SK-N-SH (cell line): ENCODE data around the gene TAF4. TPM values are rescaled to one million over a fixed set of nuclear protein-coding genes. Genes with fewer than 3 reads are reported as not detected.

Source experiments
- CTCF ChIA-PET: fragments of 300-600, 350-600 bp; formaldehyde crosslinking; extraction: SDS; loops from one replicate; lab custom pipeline; 2021; lab: Yijun Ruan, JAX
- POLR2A ChIA-PET: fragments of 350-600 bp; sonication (Branson Sonifier 250); formaldehyde crosslinking; extraction: SDS; loops from one replicate; lab custom pipeline; 2020; ENCODE audit warnings: antibody characterized with exemption, inconsistent platforms; lab: Yijun Ruan, JAX
- DNase-seq: peaks from one replicate; pipeline ENCODE4 v3.0.0; 2012
- H2AFZ ChIP-seq: fragments of 200-600 bp; sonication (generic); 2 replicates; pipeline ENCODE4 v1.8.1; 2016; ENCODE audit warnings: antibody characterized with exemption, mild to moderate bottlenecking, low read depth
- H3F3A ChIP-seq: fragments of 200-600 bp; sonication (generic); replicated peaks from 2 replicates; pipeline ENCODE3; 2016; ENCODE audit warnings: antibody characterized with exemption, mild to moderate bottlenecking; ENCODE audit not compliant: insufficient read depth
- H3K27ac ChIP-seq, 2 experiments: fragments of 200-500 bp in 1 of 2; fragments of 200-600 bp in 1 of 2; sonication (Bioruptor generic) in 1 of 2; sonication (generic), shearing (Covaris generic) in 1 of 2; 2 replicates each; pipeline versions ENCODE4 v1.5.1 to v1.6.1; 2014 to 2016; ENCODE audit warnings: low read depth in 2 of 2, inconsistent platforms in 1 of 2, low read length in 1 of 2, mild to moderate bottlenecking in 1 of 2, mixed read lengths in 1 of 2
- H3K27me3 ChIP-seq: fragments of 200-600 bp; sonication (generic), shearing (Covaris generic); 2 replicates; pipeline ENCODE4 v1.6.1; 2016; ENCODE audit warnings: mixed run types; ENCODE audit not compliant: insufficient read depth
- H3K36me3 ChIP-seq, 2 experiments: fragments of 200-500 bp in 1 of 2; fragments of 200-600 bp in 1 of 2; sonication (Bioruptor generic) in 1 of 2; sonication (generic) in 1 of 2; replicated peaks in 1 of 2; 2 replicates each; pipeline versions ENCODE3 to v1.5.1; 2014 to 2016; ENCODE audit warnings: low read length in 1 of 2, mild to moderate bottlenecking in 1 of 2; ENCODE audit not compliant: insufficient read depth in 2 of 2, control insufficient read depth in 1 of 2
- H3K4me1 ChIP-seq, 2 experiments: fragments of 200-500 bp in 1 of 2; fragments of 200-600 bp in 1 of 2; sonication (Bioruptor generic) in 1 of 2; sonication (generic), shearing (Covaris generic) in 1 of 2; 2 replicates each; pipeline versions ENCODE4 v1.5.1 to v1.6.1; 2014 to 2016; ENCODE audit warnings: low read depth in 1 of 2, low read length in 1 of 2, mixed run types in 1 of 2; ENCODE audit not compliant: insufficient read depth in 2 of 2, control insufficient read depth in 1 of 2
- H3K4me2 ChIP-seq: fragments of 200-600 bp; sonication (generic), shearing (Covaris generic); 2 replicates; pipeline ENCODE4 v1.6.1; 2017; ENCODE audit warnings: mixed run types
- H3K4me3 ChIP-seq, 2 experiments: fragments of 200-500 bp in 1 of 2; fragments of 200-600 bp in 1 of 2; sonication (Bioruptor generic) in 1 of 2; sonication (generic), shearing (Covaris generic) in 1 of 2; 2 replicates each; pipeline versions ENCODE4 v1.5.1 to v1.8.1; 2014 to 2016; ENCODE audit warnings: low read depth in 2 of 2, inconsistent platforms in 1 of 2, low read length in 1 of 2, mild to moderate bottlenecking in 1 of 2, mixed read lengths in 1 of 2, moderate library complexity in 1 of 2
- H3K79me2 ChIP-seq: fragments of 200-600 bp; sonication (generic); 2 replicates; pipeline ENCODE4 v1.8.1; 2017; ENCODE audit warnings: mild to moderate bottlenecking; ENCODE audit not compliant: insufficient read depth
- H3K9ac ChIP-seq: fragments of 200-600 bp; sonication (generic); 2 replicates; pipeline ENCODE4 v1.6.1; 2017; ENCODE audit warnings: mixed run types
- H3K9me2 ChIP-seq: fragments of 200-600 bp; sonication (generic); 2 replicates; pipeline ENCODE4 v1.6.1; 2017; ENCODE audit warnings: mixed run types
- H3K9me3 ChIP-seq: fragments of 200-600 bp; sonication (generic); 2 replicates; pipeline ENCODE4 v1.6.1; 2017; ENCODE audit warnings: mixed run types, mild to moderate bottlenecking, moderate library complexity
- H4K20me1 ChIP-seq: fragments of 200-600 bp; sonication (generic); 2 replicates; pipeline ENCODE4 v1.6.1; 2017; ENCODE audit warnings: mild to moderate bottlenecking, mixed run types; ENCODE audit not compliant: insufficient read depth
- CHD2 ChIP-seq: fragments of 150-350 bp; IDR thresholded peaks from 2 replicates; pipeline ENCODE4 v1.6.1; 2018; ENCODE audit warnings: low read length; ENCODE audit not compliant: partially characterized antibody
- EZH2phosphoT487 ChIP-seq: fragments of 200-600 bp; sonication (generic); IDR thresholded peaks from 2 replicates; pipeline ENCODE4 v1.6.1; 2017; ENCODE audit warnings: low read depth, mixed run types, mild to moderate bottlenecking, antibody characterized with exemption, moderate library complexity, borderline replicate concordance
- FOXJ3 ChIP-seq: sonication (generic); formaldehyde crosslinking; IDR thresholded peaks from 2 replicates; pipeline ENCODE4 v1.5.1; 2020; ENCODE audit warnings: mild to moderate bottlenecking, missing genetic modification reagents
- MXI1 ChIP-seq: IDR thresholded peaks from 2 replicates; pipeline ENCODE4 v1.6.1; 2012; ENCODE audit warnings: mild to moderate bottlenecking, low read depth, low read length, improper control_type of control experiment
- NFIC ChIP-seq: IDR thresholded peaks from 2 replicates; pipeline ENCODE4 v1.4.0; 2012; ENCODE audit warnings: borderline replicate concordance
- POLR2AphosphoS5 ChIP-seq: IDR thresholded peaks from 2 replicates; pipeline ENCODE4 v1.6.1; 2012; ENCODE audit warnings: low read depth, low read length
- REST ChIP-seq: IDR thresholded peaks from 2 replicates; pipeline ENCODE4 v1.6.1; 2012; ENCODE audit warnings: mild to moderate bottlenecking, low read depth, low read length, moderate library complexity
- USF2 ChIP-seq: fragments of 150-350 bp; IDR thresholded peaks from 2 replicates; pipeline ENCODE4 v1.6.1; 2017; ENCODE audit warnings: antibody characterized with exemption, low read length, low read depth, borderline replicate concordance
- WGBS: methylation state at CpG from one replicate; pipeline ENCODE4 v1.1.6; 2017; ENCODE audit warnings: low lambda C conversion rate; 5-methylcytosine and 5-hydroxymethylcytosine counted together
- polyA plus RNA-seq, 3 experiments: library from polyadenylated mRNA; depleted of rRNA; stranded (reverse); fragments of >200 nt; gene quantifications; 2 replicates each; pipeline ENCODE4 v1.2.3, GENCODE V29; 2012

Gene TAF4
- polyA plus RNA-seq, 1 of the 3 experiments (the other 2 are of a cell fraction) = 4.8 TPM

- H3K4me2 ChIP-seq = no peak overlapping the region
- H4K20me1 ChIP-seq = no peaks in the 10 kb centered on the region
- DNase-seq = no peak
- no peaks in the 10 kb centered on the region for H3K36me3 ChIP-seq
- H3K4me3 ChIP-seq = no peak overlapping the region
- no peak overlapping the region for H2AFZ ChIP-seq
- H3K9me3 ChIP-seq = no peaks in the 10 kb centered on the region
- POLR2A ChIA-PET = no interaction called here
- no peaks in the 10 kb centered on the region for H3K79me2 ChIP-seq
- H3K9ac ChIP-seq = no peak overlapping the region
- no peaks in the 10 kb centered on the region for H3K9me2 ChIP-seq
- 62% methylated on average over 22 of the region's 22 CpGs for WGBS
- CTCF ChIA-PET = no interaction called here
- H3K4me1 ChIP-seq = peaks cover 0 to 5% of the 10 kb centered on the region in 2 experiments; a peak in 1 of 4 replicates
- no peak overlapping the region for H3K27ac ChIP-seq
- H3K27me3 ChIP-seq = no peaks in the 10 kb centered on the region
- TF ChIP-seq REST = no peak
- no peak for TF ChIP-seq NFIC
- no peak for TF ChIP-seq MXI1
- no peak for TF ChIP-seq CHD2
- TF ChIP-seq POLR2AphosphoS5 = no peak
- TF ChIP-seq USF2 = no peak
- no peaks in the 10 kb centered on the region for H3F3A ChIP-seq
Measured at GRCh38 chr20:61958773-61959700, 106.6 kb downstream of the TAF4 start.

GRCh38 chr20:61957961-61958715, 107.5 kb downstream of the TAF4 start:
- H3K4me1 ChIP-seq = peaks cover 0 to 5% of the 10 kb centered on the region in 2 experiments; a peak in 1 of 4 replicates
- no peaks in the 10 kb centered on the region for H3F3A ChIP-seq
- H4K20me1 ChIP-seq = no peaks in the 10 kb centered on the region
- H3K9me3 ChIP-seq = no peaks in the 10 kb centered on the region
- no peaks in the 10 kb centered on the region for H3K9me2 ChIP-seq
- H3K4me2 ChIP-seq = no peak overlapping the region
- ChIA-PET POLR2A (no interaction called here), CTCF (no interaction called here)
- H3K27ac ChIP-seq = no peak overlapping the region
- WGBS = 58% methylated on average over 12 of the region's 12 CpGs
- DNase-seq = no peak
- no peaks in the 10 kb centered on the region for H3K36me3 ChIP-seq
- no peak overlapping the region for H3K4me3 ChIP-seq
- H2AFZ ChIP-seq = no peak overlapping the region
- H3K9ac ChIP-seq = no peak overlapping the region
- H3K27me3 ChIP-seq = no peaks in the 10 kb centered on the region
- no peak for TF ChIP-seq EZH2phosphoT487
- TF ChIP-seq FOXJ3 (CRISPR knock-in tag) = no peak
- TF ChIP-seq, all 33 proteins: peak for 0
- no peaks in the 10 kb centered on the region for H3K79me2 ChIP-seq
